HG03196 (cell line): Measurements from ENCODE around the gene RRAS.
A peak's percentile ranks its signal among the peaks of the same experiment; 100 is the strongest.

Experiments used
- ATAC-seq: cut with Tn5 transposase; IDR thresholded peaks from one replicate; pipeline ENCODE4 v1.9.1; 2021; ENCODE audit not compliant: unreplicated experiment

RRAS gene

GRCh38 chr19:49677231-49677900 lies 37.4 kb upstream of the RRAS start, which contains the start of gene PRMT1:
Gene PRMT1, plus strand, starts transcription at chr19:49677271. Its CDS starts 10 bp downstream, at chr19:49677281.
- no peak for ATAC-seq

GRCh38 chr19:49676784-49677230 lies 36.9 kb upstream of the RRAS start:
- ATAC-seq, result peak; percentile 64

- peak; percentile 32 for ATAC-seq
Measured at GRCh38 chr19:49676136-49676783, 36.3 kb upstream of the RRAS start.

GRCh38 chr19:49672131-49672919 lies 32.4 kb upstream of the RRAS start:
- no peak for ATAC-seq

- no peak for ATAC-seq
Measured at GRCh38 chr19:49669516-49669915, 29.6 kb upstream of the RRAS start.

GRCh38 chr19:49667473-49667872 lies 27.5 kb upstream of the RRAS start:
- no peak for ATAC-seq

GRCh38 chr19:49666120-49666444 lies 26.1 kb upstream of the RRAS start:
- peak; percentile 3 for ATAC-seq

GRCh38 chr19:49665351-49666119 lies 25.6 kb upstream of the RRAS start, which contains the start of the genes BCL2L12 and IRF3:
Gene BCL2L12, plus strand, starts transcription at chr19:49665933. Its CDS starts 760 bp downstream, at chr19:49666693.
Gene IRF3, minus strand, starts transcription at chr19:49665857. Its CDS starts 1,019 bp downstream, at chr19:49664838.
- peak; percentile 70 for ATAC-seq

- ATAC-seq, result no peak
Measured at GRCh38 chr19:49665036-49665350, 25.1 kb upstream of the RRAS start.

GRCh38 chr19:49664171-49665035 lies 24.5 kb upstream of the RRAS start:
- peak; percentile 31 for ATAC-seq

- no peak for ATAC-seq
Measured at GRCh38 chr19:49663224-49663623, 23.3 kb upstream of the RRAS start.

GRCh38 chr19:49662011-49662410 lies 22.1 kb upstream of the RRAS start:
- no peak for ATAC-seq

GRCh38 chr19:49660338-49660961 lies 20.5 kb upstream of the RRAS start:
- no peak for ATAC-seq

- ATAC-seq, result no peak
Measured at GRCh38 chr19:49658566-49659442, 18.9 kb upstream of the RRAS start.

GRCh38 chr19:49658139-49658517 lies 18.2 kb upstream of the RRAS start:
- ATAC-seq, result no peak

- ATAC-seq, result no peak
Measured at GRCh38 chr19:49657493-49658138, 17.7 kb upstream of the RRAS start.

- ATAC-seq, result no peak
Measured at GRCh38 chr19:49656456-49657109, 16.6 kb upstream of the RRAS start.
